HepG2 (cell line): Measurements from ENCODE around the gene STX1B. TPM values are rescaled to one million over a fixed set of nuclear protein-coding genes. Genes with fewer than 3 reads are reported as not detected.

Experiments used
- ATAD3A ChIP-seq: sonication (generic); formaldehyde crosslinking; IDR thresholded peaks from 2 replicates; pipeline ENCODE4 v1.4.0; 2020; ENCODE audit warnings: missing genetic modification reagents
- GATA4 ChIP-seq: sonication (generic); IDR thresholded peaks from 2 replicates; pipeline ENCODE4 v1.6.1; 2016; ENCODE audit warnings: antibody characterized with exemption, low read depth, borderline replicate concordance
- HNRNPLL ChIP-seq: fragments of 200-400 bp; formaldehyde crosslinking; IDR thresholded peaks from 2 replicates; pipeline ENCODE4 v1.6.1; 2017; ENCODE audit warnings: mild to moderate bottlenecking, low read depth, low read length; ENCODE audit not compliant: poor library complexity, severe bottlenecking
- MTA1 ChIP-seq: sonication (generic); formaldehyde crosslinking; IDR thresholded peaks from 2 replicates; pipeline ENCODE4 v1.4.0; 2020; ENCODE audit warnings: missing genetic modification reagents, mild to moderate bottlenecking, borderline replicate concordance
- NKX3-1 ChIP-seq: sonication (generic); formaldehyde crosslinking; IDR thresholded peaks from 2 replicates; pipeline ENCODE4 v1.5.0; 2020; ENCODE audit warnings: missing genetic modification reagents
- NR2C2 ChIP-seq: sonication (generic); formaldehyde crosslinking; IDR thresholded peaks from 2 replicates; pipeline ENCODE4 v1.4.0; 2020; ENCODE audit warnings: missing genetic modification reagents, mild to moderate bottlenecking, moderate library complexity, borderline replicate concordance
- RARA ChIP-seq: IDR thresholded peaks from 2 replicates; pipeline ENCODE4 v1.6.1; 2016; ENCODE audit warnings: missing genetic modification reagents, missing compliant biosample characterization
- RXRB ChIP-seq: IDR thresholded peaks from 2 replicates; pipeline ENCODE4 v1.6.1; 2016; ENCODE audit warnings: borderline replicate concordance, missing genetic modification reagents, missing compliant biosample characterization
- SATB2 ChIP-seq: sonication (generic); formaldehyde crosslinking; IDR thresholded peaks from 2 replicates; pipeline ENCODE4 v1.5.0; 2020; ENCODE audit warnings: missing genetic modification reagents
- SNAPC4 ChIP-seq: sonication (generic); formaldehyde crosslinking; IDR thresholded peaks from 2 replicates; pipeline ENCODE4 v1.4.0; 2020; ENCODE audit warnings: mild to moderate bottlenecking, missing genetic modification reagents
- SOX13 ChIP-seq, 3 experiments: fragments of 450-650 bp in 1 of 3; sonication (generic) in 1 of 3; formaldehyde crosslinking in 1 of 3; IDR thresholded peaks in 2 of 3; conservative IDR thresholded peaks in 1 of 3; 2 replicates each; pipeline versions ENCODE4 v1.5.0 to v1.6.1; 2016 to 2020; ENCODE audit warnings: antibody characterized with exemption in 1 of 3, mild to moderate bottlenecking in 1 of 3, missing compliant biosample characterization in 1 of 3, missing genetic modification reagents in 1 of 3, moderate library complexity in 1 of 3
- SOX5 ChIP-seq: IDR thresholded peaks from 2 replicates; pipeline ENCODE4 v1.6.1; 2016; ENCODE audit warnings: borderline replicate concordance
- SPEN ChIP-seq: sonication (generic); formaldehyde crosslinking; IDR thresholded peaks from 2 replicates; pipeline ENCODE4 v1.5.1; 2020; ENCODE audit warnings: low read depth, mild to moderate bottlenecking, missing genetic modification reagents
- STAG1 ChIP-seq: sonication (generic); formaldehyde crosslinking; IDR thresholded peaks from 2 replicates; pipeline ENCODE4 v1.4.0; 2020; ENCODE audit warnings: missing genetic modification reagents
- TFDP2 ChIP-seq: sonication (generic); formaldehyde crosslinking; IDR thresholded peaks from 2 replicates; pipeline ENCODE4 v1.4.0; 2020; ENCODE audit warnings: missing genetic modification reagents
- ZBTB21 ChIP-seq: sonication (generic); formaldehyde crosslinking; IDR thresholded peaks from 2 replicates; pipeline ENCODE4 v1.4.0; 2020; ENCODE audit warnings: missing genetic modification reagents
- ZFP91 ChIP-seq: sonication (generic); formaldehyde crosslinking; IDR thresholded peaks from 2 replicates; pipeline ENCODE4 v1.9.0; 2022; ENCODE audit warnings: missing genetic modification reagents, mild to moderate bottlenecking, borderline replicate concordance
- polyA plus RNA-seq, 8 experiments: library from polyadenylated mRNA; depleted of rRNA in 3 of 8; stranded (reverse) in 7 of 8; unstranded in 1 of 8; fragments of >200 nt; fragmentation: Illumina TruSeq in 4 of 8; extraction: Trizol in 4 of 8; gene quantifications; 2 replicates each; pipeline versions ENCODE4 v1.2.1 to v1.2.3, GENCODE V29; 2011 to 2016; ENCODE audit warnings: low read depth in 4 of 8, missing spikeins in 1 of 8, mixed read lengths in 1 of 8; ENCODE audit not compliant: insufficient read depth in 1 of 8
- total RNA-seq, 5 experiments: library from RNA; depleted of rRNA; stranded (reverse); fragments of >200 nt; fragmentation: Illumina TruSeq; extraction: Trizol; gene quantifications; 2 replicates each; pipeline ENCODE4 v1.2.3, GENCODE V29; 2016; ENCODE audit warnings: low read depth in 1 of 5
- TF ChIP-seq, protein P1 (sequence below): sonication (generic); IDR thresholded peaks from 2 replicates; pipeline ENCODE4 v1.6.1; 2016; ENCODE audit warnings: low read depth, borderline replicate concordance

The STX1B gene
- total and polyA plus RNA-seq, 2 of the 13 experiments (the other 11 are each of a cell fraction or from before 2014, with no cell fraction given) = 2.1 to 3.0 TPM

- TF ChIP-seq SNAPC4 (no peak), RXRB (CRISPR knock-in tag) (peak; percentile 37; the same call in 1 of the 2 replicates), SOX13 (IDR thresholded peaks at IDR 0.05) (no peak), SOX13 (CRISPR knock-in tag; conservative IDR thresholded peaks at IDR 0.05 in 1 of 2, IDR thresholded peaks at IDR 0.05 in 1 of 2) (0 out of 4 replicates have a peak, but pooled peaks of 1 of the 2 experiments have one; percentile 22), TFDP2 (CRISPR knock-in tag) (no peak), SPEN (CRISPR knock-in tag) (peak; percentile 38; the same call in 1 of the 2 replicates), STAG1 (CRISPR knock-in tag) (0 out of 2 replicates have a peak, but pooled peaks have one; percentile 3), ZBTB21 (no peak), ZFP91 (0 out of 2 replicates have a peak, but pooled peaks have one; percentile 14), MTA1 (CRISPR knock-in tag) (0 out of 2 replicates have a peak, but pooled peaks have one; percentile 29), RARA (CRISPR knock-in tag) (peak; percentile 84), GATA4 (no peak), SATB2 (CRISPR knock-in tag) (no peak), HNRNPLL (no peak), NR2C2 (no peak), ATAD3A (CRISPR knock-in tag) (no peak), NKX3-1 (no peak), SOX5 (CRISPR knock-in tag) (peak; percentile 8; the same call in 1 of the 2 replicates)
- TF ChIP-seq, protein P1, sequence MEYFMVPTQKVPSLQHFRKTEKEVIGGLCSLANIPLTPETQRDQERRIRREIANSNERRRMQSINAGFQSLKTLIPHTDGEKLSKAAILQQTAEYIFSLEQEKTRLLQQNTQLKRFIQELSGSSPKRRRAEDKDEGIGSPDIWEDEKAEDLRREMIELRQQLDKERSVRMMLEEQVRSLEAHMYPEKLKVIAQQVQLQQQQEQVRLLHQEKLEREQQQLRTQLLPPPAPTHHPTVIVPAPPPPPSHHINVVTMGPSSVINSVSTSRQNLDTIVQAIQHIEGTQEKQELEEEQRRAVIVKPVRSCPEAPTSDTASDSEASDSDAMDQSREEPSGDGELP = peak; percentile 87
These were observed 12.3 kb upstream of the STX1B start (continued) for GRCh38 chr16:31022544-31023251.
